ENCODE data around the gene SLC25A31. TPM values are rescaled to one million over a fixed set of nuclear protein-coding genes. Genes with fewer than 3 reads are reported as not detected.

Gene SLC25A31
- total RNA-seq, result not detected

GRCh38 chr4:127730142-127730913 lies at the start of gene SLC25A31:
Gene SLC25A31 (plus strand): TSS chr4:127730400. CDS start chr4:127730546, 146 bp downstream.
- DNase-seq (ENCODE audit: low spot score in 2 of 2), result no peak
- Histone ChIP-seq H3K27me3 (no peaks in the 10 kb centered on the region), H3K4me1 (no peaks in the 10 kb centered on the region), H3K9me3 (no peaks in the 10 kb centered on the region), H3K27ac (no peak within 1 kb of the TSS), H3K4me3 (no peak within 1 kb of the TSS), H3K36me3 (no peaks in the 10 kb centered on the region)
- TF ChIP-seq CTCF (IDR thresholded peaks at IDR 0.05), result no peak
- intact Hi-C loops (cut with DNase I), result no loop called here

GRCh38 chr4:127685292-127685691 lies 44.9 kb upstream of the SLC25A31 start:
- no peaks in the 10 kb centered on the region for H3K36me3 ChIP-seq
- no peak overlapping the region for H3K27ac ChIP-seq
- no peak for TF ChIP-seq CTCF (IDR thresholded peaks at IDR 0.05)
- H3K9me3 ChIP-seq, result no peaks in the 10 kb centered on the region
- DNase-seq (ENCODE audit: low spot score in 2 of 2), result no peak
- no peak overlapping the region for H3K4me3 ChIP-seq
- intact Hi-C loops (cut with DNase I), result no loop called here
- no peaks in the 10 kb centered on the region for H3K27me3 ChIP-seq
- no peaks in the 10 kb centered on the region for H3K4me1 ChIP-seq

- Histone ChIP-seq H3K27ac (no peak overlapping the region), H3K36me3 (peaks cover 0 to 2% of the 10 kb centered on the region in 2 donors), H3K9me3 (no peaks in the 10 kb centered on the region), H3K27me3 (no peaks in the 10 kb centered on the region), H3K4me1 (no peaks in the 10 kb centered on the region), H3K4me3 (no peak overlapping the region)
- no peak for TF ChIP-seq CTCF (IDR thresholded peaks at IDR 0.05)
- DNase-seq (ENCODE audit: low spot score in 2 of 2), result no peak
- intact Hi-C loops (cut with DNase I), result no loop called here
These were observed 43.5 kb upstream of the SLC25A31 start for GRCh38 chr4:127686658-127687057.

- intact Hi-C loops (cut with DNase I), result no loop called here
- Histone ChIP-seq H3K27ac (no peak overlapping the region), H3K4me1 (no peaks in the 10 kb centered on the region), H3K27me3 (no peaks in the 10 kb centered on the region), H3K9me3 (no peaks in the 10 kb centered on the region), H3K36me3 (peaks cover 0 to 2% of the 10 kb centered on the region in 2 donors), H3K4me3 (no peak overlapping the region)
- no peak for DNase-seq (ENCODE audit: low spot score in 2 of 2)
- no peak for TF ChIP-seq CTCF (IDR thresholded peaks at IDR 0.05)
These were observed 42.6 kb upstream of the SLC25A31 start for GRCh38 chr4:127687580-127687979.

- Histone ChIP-seq H3K9me3 (no peaks in the 10 kb centered on the region), H3K4me3 (no peak overlapping the region), H3K27me3 (no peaks in the 10 kb centered on the region), H3K27ac (no peak overlapping the region), H3K36me3 (peaks cover 4 to 5% of the 10 kb centered on the region in 2 donors), H3K4me1 (no peaks in the 10 kb centered on the region)
- intact Hi-C loops (cut with DNase I), result no loop called here
- no peak for TF ChIP-seq CTCF (IDR thresholded peaks at IDR 0.05)
- DNase-seq (ENCODE audit: low spot score in 2 of 2), result no peak
These were observed 31.4 kb upstream of the SLC25A31 start for GRCh38 chr4:127698789-127699200.
